Mucosa of descending colon (tissue), 3 donors: ENCODE data around the gene BTBD9. TPM values are rescaled to one million over a fixed set of nuclear protein-coding genes. Genes with fewer than 3 reads are reported as not detected.

ENCODE experiments used
- ATAC-seq: fragments of 200-7000 bp; cut with Tn5 transposase; one replicate; pipeline ENCODE4 v1.9.1; 2020; ENCODE audit warnings: mild to moderate bottlenecking, moderate library complexity
- DNase-seq, 3 donors: peaks; one replicate each; pipeline ENCODE4 v3.0.0-alpha.2; 2020
- H3K36me3 ChIP-seq: fragments of 200-600 bp; one replicate; pipeline ENCODE4 v1.8.0; 2021; ENCODE audit warnings: low read depth, mild to moderate bottlenecking
- H3K4me1 ChIP-seq: fragments of 200-600 bp; one replicate; pipeline ENCODE4 v1.8.0; 2021; ENCODE audit warnings: low read depth, mild to moderate bottlenecking
- H3K4me3 ChIP-seq: fragments of 200-600 bp; one replicate; pipeline ENCODE4 v1.8.0; 2021; ENCODE audit warnings: mild to moderate bottlenecking
- H3K9me3 ChIP-seq: fragments of 200-600 bp; one replicate; pipeline ENCODE4 v1.8.0; 2021; ENCODE audit warnings: mild to moderate bottlenecking
- intact Hi-C, 2 donors: fragments of 100-400 bp; cut with DNase I in 1 of 2; cut with micrococcal nuclease in 1 of 2; formaldehyde crosslinking; loops; one replicate each; pipeline versions ENCODE4 v1.11.0 to v1.11.1; 2022; cut with DNase I, micrococcal nuclease
- total RNA-seq, 3 donors: library from RNA; stranded (reverse); fragmentation: NEBNext Ultra II Directional in 2 of 3; extraction: Animal tissue kit (Norgen Biotek cat#: 25700) in 2 of 3; gene quantifications; one replicate each; pipeline versions ENCODE4 v1.2.1 to v1.2.4, GENCODE V29; 2021 to 2023
- TF ChIP-seq, protein P1 (sequence below): fragments of 200-600 bp; IDR thresholded peaks from one replicate; pipeline ENCODE4 v1.8.0; 2022; ENCODE audit warnings: antibody characterized with exemption, mild to moderate bottlenecking
- donor health status: DM: no; HTN: no; CAD: no; lungs with moderate emphysema.
- donor health status: DM: no; HTN: no; CAD: no.
- donor health status: DM: no; HTN: yes; CAD: no.

BTBD9 gene
- total RNA-seq, 3 donors from 2014 or later, result 22.4 to 38.8 (median 23.9) TPM

DNA sequence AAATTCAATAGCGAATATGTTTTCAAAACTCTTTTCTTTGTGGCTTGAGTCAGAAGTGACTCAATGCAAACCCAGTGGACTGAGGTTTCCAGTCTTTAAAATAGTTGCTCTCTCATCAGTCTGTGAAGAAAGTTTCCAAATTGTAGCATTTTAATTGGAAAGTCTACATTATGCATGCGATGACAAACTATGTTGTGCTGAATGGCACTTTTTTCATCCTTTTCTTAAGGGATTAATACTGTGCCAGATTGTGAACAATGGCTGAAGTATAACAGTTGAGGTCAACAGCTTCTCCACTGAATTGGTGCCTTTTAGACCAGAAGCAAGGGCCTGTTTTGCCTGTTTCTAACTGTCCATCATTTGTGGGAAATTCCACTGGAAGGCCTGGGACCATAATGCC lies 377.1 kb downstream of the BTBD9 start:
- H3K4me3 ChIP-seq, result no peak overlapping the region
- H3K4me1 ChIP-seq, result no peaks in the 10 kb centered on the region
- H3K36me3 ChIP-seq, result no peaks in the 10 kb centered on the region
- TF ChIP-seq, protein P1, sequence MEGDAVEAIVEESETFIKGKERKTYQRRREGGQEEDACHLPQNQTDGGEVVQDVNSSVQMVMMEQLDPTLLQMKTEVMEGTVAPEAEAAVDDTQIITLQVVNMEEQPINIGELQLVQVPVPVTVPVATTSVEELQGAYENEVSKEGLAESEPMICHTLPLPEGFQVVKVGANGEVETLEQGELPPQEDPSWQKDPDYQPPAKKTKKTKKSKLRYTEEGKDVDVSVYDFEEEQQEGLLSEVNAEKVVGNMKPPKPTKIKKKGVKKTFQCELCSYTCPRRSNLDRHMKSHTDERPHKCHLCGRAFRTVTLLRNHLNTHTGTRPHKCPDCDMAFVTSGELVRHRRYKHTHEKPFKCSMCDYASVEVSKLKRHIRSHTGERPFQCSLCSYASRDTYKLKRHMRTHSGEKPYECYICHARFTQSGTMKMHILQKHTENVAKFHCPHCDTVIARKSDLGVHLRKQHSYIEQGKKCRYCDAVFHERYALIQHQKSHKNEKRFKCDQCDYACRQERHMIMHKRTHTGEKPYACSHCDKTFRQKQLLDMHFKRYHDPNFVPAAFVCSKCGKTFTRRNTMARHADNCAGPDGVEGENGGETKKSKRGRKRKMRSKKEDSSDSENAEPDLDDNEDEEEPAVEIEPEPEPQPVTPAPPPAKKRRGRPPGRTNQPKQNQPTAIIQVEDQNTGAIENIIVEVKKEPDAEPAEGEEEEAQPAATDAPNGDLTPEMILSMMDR, result no peak
- intact Hi-C loops, result no loop called here
- no peak for ATAC-seq
- no peaks in the 10 kb centered on the region for H3K9me3 ChIP-seq
- DNase-seq, result no peak

DNA sequence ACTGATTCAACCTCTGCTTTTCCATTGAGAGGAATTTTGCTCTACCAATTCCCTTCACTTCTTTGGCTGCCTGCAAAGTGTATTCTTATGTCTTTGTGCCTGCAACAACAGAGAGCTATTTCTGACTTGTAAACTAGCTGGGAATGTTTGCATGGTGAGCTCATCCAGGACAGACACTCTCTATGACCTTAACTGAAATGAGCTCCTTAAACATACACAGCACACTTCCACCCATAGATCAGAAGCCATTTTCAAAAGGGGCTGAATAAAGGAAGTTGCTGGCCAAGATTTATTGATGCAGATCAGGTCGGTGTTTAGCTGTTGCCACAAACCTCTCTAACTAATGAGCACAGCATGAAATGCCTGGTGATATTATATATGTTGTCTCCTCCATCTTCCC lies 377.7 kb downstream of the BTBD9 start:
- Histone ChIP-seq H3K36me3 (no peaks in the 10 kb centered on the region), H3K9me3 (no peaks in the 10 kb centered on the region), H3K4me3 (no peak overlapping the region), H3K4me1 (no peaks in the 10 kb centered on the region)
- DNase-seq (no peak), ATAC-seq (peak; percentile 45)
- intact Hi-C loops, result no loop called here
- TF ChIP-seq, protein P1, result no peak

DNA sequence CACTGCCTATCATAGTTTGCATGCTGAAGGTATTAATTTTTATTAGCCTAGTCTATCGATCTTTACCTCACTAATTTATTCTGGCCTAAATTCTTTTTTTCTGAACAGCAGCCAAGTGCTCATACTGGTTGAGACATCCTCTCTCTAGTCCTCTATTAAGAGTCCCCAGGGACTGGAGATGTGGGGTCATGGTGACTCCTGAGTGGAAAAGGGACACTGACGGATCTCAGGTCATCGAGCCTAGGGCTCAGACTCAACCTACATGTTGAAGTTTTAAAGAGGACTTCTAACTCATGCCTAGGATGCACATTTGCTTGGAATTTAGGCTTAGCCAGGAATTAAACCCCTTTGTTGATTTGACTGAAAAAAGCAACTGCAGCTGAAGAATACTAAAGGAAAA lies 378.1 kb downstream of the BTBD9 start:
- Histone ChIP-seq H3K9me3 (no peaks in the 10 kb centered on the region), H3K4me1 (no peaks in the 10 kb centered on the region), H3K4me3 (no peak overlapping the region), H3K36me3 (no peaks in the 10 kb centered on the region)
- DNase-seq (no peak), ATAC-seq (no peak)
- TF ChIP-seq, protein P1, result no peak
- intact Hi-C loops, result no loop called here

DNA sequence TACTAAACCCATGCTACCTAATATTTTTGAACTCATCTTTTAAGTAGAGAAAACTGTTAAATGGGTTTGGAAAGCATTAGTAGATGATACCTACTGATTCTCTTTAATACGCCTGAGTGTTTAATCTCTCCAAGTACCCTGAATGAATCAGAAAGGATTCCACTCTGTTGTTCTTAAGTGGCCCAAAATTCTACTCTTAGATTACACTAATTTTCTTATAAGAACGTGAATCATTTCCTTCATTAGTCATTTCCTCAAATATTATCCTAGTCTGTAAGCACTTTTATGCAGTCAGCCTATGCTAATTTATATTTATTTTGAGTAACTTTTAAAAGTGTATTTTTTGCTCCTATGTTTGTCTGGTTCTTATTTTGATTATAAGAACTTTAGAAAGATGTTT lies 380.0 kb downstream of the BTBD9 start:
- ATAC-seq, result no peak
- Histone ChIP-seq H3K9me3 (no peaks in the 10 kb centered on the region), H3K4me3 (no peak overlapping the region), H3K4me1 (no peaks in the 10 kb centered on the region), H3K36me3 (no peaks in the 10 kb centered on the region)
- TF ChIP-seq, protein P1, result no peak
- no peak for DNase-seq
- intact Hi-C loops, result no loop called here

DNA sequence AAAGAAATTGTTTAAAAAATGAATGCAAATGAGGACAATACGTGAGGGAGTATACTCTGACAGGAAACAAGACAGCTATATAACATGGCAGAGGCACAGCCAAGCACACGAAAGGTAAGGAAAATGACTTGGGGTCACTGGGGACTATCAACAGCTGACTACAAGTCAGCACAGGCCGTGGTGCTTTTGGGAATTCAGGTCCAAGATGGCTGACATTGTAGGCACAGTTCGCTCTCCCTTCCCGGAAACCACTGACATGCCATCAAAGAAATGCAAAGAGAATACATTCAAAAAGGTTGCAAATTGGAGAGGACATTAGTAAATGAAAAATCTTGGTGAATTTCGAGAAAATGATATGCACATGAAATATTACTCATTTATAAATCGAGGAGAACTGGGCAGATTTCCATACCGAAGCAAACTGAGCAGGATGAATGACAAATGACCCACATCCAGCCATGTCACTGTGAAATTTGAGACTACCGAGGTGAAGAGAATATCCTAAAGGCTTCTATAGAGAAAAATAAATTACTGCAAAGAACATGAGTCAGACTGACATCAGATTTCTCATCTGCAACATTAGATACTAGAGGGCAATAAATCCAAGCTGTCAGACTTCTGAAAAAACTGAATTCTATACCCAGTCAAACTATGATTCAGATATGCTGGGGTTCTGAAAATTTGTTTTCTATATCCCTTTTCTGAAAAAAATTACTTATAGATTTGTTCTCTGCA lies 391.1 kb downstream of the BTBD9 start:
- intact Hi-C loops, result no loop called here
- Histone ChIP-seq H3K4me1 (no peaks in the 10 kb centered on the region), H3K9me3 (no peaks in the 10 kb centered on the region), H3K36me3 (no peaks in the 10 kb centered on the region), H3K4me3 (no peak overlapping the region)
- DNase-seq, result no peak
- TF ChIP-seq, protein P1, result no peak
- ATAC-seq, result no peak
